IMR-90 (cell line): Measurements from ENCODE around the gene SGCE. TPM values are rescaled to one million over a fixed set of nuclear protein-coding genes. Genes with fewer than 3 reads are reported as not detected.

Source experiments
- ATAC-seq: fragments of 200-7000 bp; cut with Tn5 transposase; 2 replicates; pipeline ENCODE4 v1.9.1; 2020; ENCODE audit warnings: low read depth, mild to moderate bottlenecking, moderate library complexity
- BruUV-seq: library from RNA; stranded (reverse); fragments of 400-500 nt; replicated peaks from 2 replicates; lab custom pipeline; 2021; lab: Mats Ljungman, UMichigan
- CTCF ChIA-PET: fragments of 300-600 bp; formaldehyde crosslinking; extraction: SDS; loops from one replicate; lab custom pipeline; 2021; ENCODE audit warnings: antibody characterized with exemption; lab: Yijun Ruan, JAX
- POLR2A ChIA-PET: fragments of 300-600 bp; sonication (Branson Sonifier 250); formaldehyde crosslinking; loops from one replicate; lab custom pipeline; 2022; ENCODE audit warnings: antibody characterized with exemption; ENCODE audit not compliant: unreplicated experiment; lab: Charles Lee
- DNase-seq: peaks from one replicate; pipeline ENCODE4 v3.0.0; 2013
- H2AFZ ChIP-seq: replicated peaks from 2 replicates; pipeline ENCODE3; 2013; ENCODE audit warnings: low read length, mild to moderate bottlenecking; ENCODE audit not compliant: poor library complexity
- H2AK5ac ChIP-seq: 2 replicates; pipeline ENCODE4 v1.6.1; 2013; ENCODE audit warnings: low read depth, low read length, inconsistent platforms
- H2AK9ac ChIP-seq: replicated peaks from 2 replicates; pipeline ENCODE3; 2013; ENCODE audit warnings: mild to moderate bottlenecking, low read depth, low read length, moderate library complexity; ENCODE audit not compliant: poor library complexity
- H2BK120ac ChIP-seq: 2 replicates; pipeline ENCODE4 v1.6.1; 2013; ENCODE audit warnings: low read depth, low read length, inconsistent platforms
- H2BK15ac ChIP-seq: 3 replicates; pipeline ENCODE4 v1.6.1; 2013; ENCODE audit warnings: low read depth, low read length, inconsistent platforms
- H2BK20ac ChIP-seq: 2 replicates; pipeline ENCODE4 v1.6.1; 2013; ENCODE audit warnings: low read depth, mild to moderate bottlenecking, inconsistent platforms, low read length, moderate library complexity
- H2BK5ac ChIP-seq: 2 replicates; pipeline ENCODE4 v1.6.1; 2013; ENCODE audit warnings: mild to moderate bottlenecking, low read depth, low read length, inconsistent platforms; ENCODE audit not compliant: poor library complexity, severe bottlenecking
- H3K14ac ChIP-seq: replicated peaks from 2 replicates; pipeline ENCODE4 v1.6.1; 2013; ENCODE audit warnings: low read depth, low read length, inconsistent platforms
- H3K18ac ChIP-seq: 2 replicates; pipeline ENCODE4 v1.6.1; 2013; ENCODE audit warnings: low read depth, low read length, control low read depth
- H3K23ac ChIP-seq: 2 replicates; pipeline ENCODE4 v1.6.1; 2013; ENCODE audit warnings: low read depth, low read length, inconsistent platforms
- H3K27ac ChIP-seq: 2 replicates; pipeline ENCODE4 v1.5.1; 2013; ENCODE audit warnings: mild to moderate bottlenecking, control low read depth, low read length; ENCODE audit not compliant: insufficient read depth
- H3K27me3 ChIP-seq: 2 replicates; pipeline ENCODE4 v1.6.1; 2013; ENCODE audit warnings: low read length; ENCODE audit not compliant: control insufficient read depth, insufficient read depth
- H3K36me3 ChIP-seq: 2 replicates; pipeline ENCODE4 v1.6.1; 2013; ENCODE audit warnings: low read length, mixed read lengths; ENCODE audit not compliant: control insufficient read depth, insufficient read depth
- H3K4ac ChIP-seq: 2 replicates; pipeline ENCODE4 v1.6.1; 2013; ENCODE audit warnings: low read depth, low read length, inconsistent platforms
- H3K4me1 ChIP-seq: 2 replicates; pipeline ENCODE4 v1.6.1; 2013; ENCODE audit warnings: low read length, mixed read lengths; ENCODE audit not compliant: control insufficient read depth, insufficient read depth
- H3K4me2 ChIP-seq: 2 replicates; pipeline ENCODE4 v1.6.1; 2013; ENCODE audit warnings: low read depth, mild to moderate bottlenecking, control low read depth, low read length, moderate library complexity
- H3K4me3 ChIP-seq: 2 replicates; pipeline ENCODE4 v1.5.1; 2013; ENCODE audit warnings: low read depth, mild to moderate bottlenecking, control low read depth, low read length, moderate library complexity; ENCODE audit not compliant: insufficient read depth
- H3K56ac ChIP-seq: 2 replicates; pipeline ENCODE4 v1.6.1; 2013; ENCODE audit warnings: low read length, inconsistent platforms; ENCODE audit not compliant: insufficient read depth; ENCODE audit errors: extremely low read depth
- H3K79me1 ChIP-seq, 2 experiments: 2 replicates each; pipeline ENCODE4 v1.6.1; 2013; ENCODE audit warnings: low read length in 2 of 2, inconsistent platforms in 1 of 2, low read depth in 1 of 2
- H3K9ac ChIP-seq: 2 replicates; pipeline ENCODE4 v1.6.1; 2013; ENCODE audit warnings: low read depth, low read length, control low read depth
- H3K9me1 ChIP-seq: 2 replicates; pipeline ENCODE4 v1.6.1; 2013; ENCODE audit warnings: low read length, inconsistent platforms; ENCODE audit not compliant: insufficient read depth
- H3K9me3 ChIP-seq: 2 replicates; pipeline ENCODE4 v1.6.1; 2013; ENCODE audit warnings: low read length; ENCODE audit not compliant: control insufficient read depth, insufficient read depth
- H4K20me1 ChIP-seq: 2 replicates; pipeline ENCODE4 v1.6.1; 2013; ENCODE audit warnings: low read length, inconsistent platforms; ENCODE audit not compliant: insufficient read depth
- H4K5ac ChIP-seq: 2 replicates; pipeline ENCODE4 v1.6.1; 2013; ENCODE audit warnings: mild to moderate bottlenecking, low read depth, low read length, control low read depth
- H4K8ac ChIP-seq, 2 experiments: 2 replicates each; pipeline ENCODE4 v1.6.1; 2013; ENCODE audit warnings: low read depth in 2 of 2, low read length in 2 of 2, control low read depth in 1 of 2, inconsistent platforms in 1 of 2
- H4K91ac ChIP-seq: 2 replicates; pipeline ENCODE4 v1.6.1; 2013; ENCODE audit warnings: low read depth, low read length, inconsistent platforms; ENCODE audit not compliant: insufficient read depth
- BHLHE40 ChIP-seq: fragments of 150-350 bp; IDR thresholded peaks from 2 replicates; pipeline ENCODE4 v1.6.1; 2016; ENCODE audit warnings: mild to moderate bottlenecking, low read depth, low read length
- CEBPB ChIP-seq: IDR thresholded peaks from 2 replicates; pipeline ENCODE4 v1.6.1; 2012; ENCODE audit warnings: low read depth, low read length, improper control_type of control experiment
- CHD1 ChIP-seq: IDR thresholded peaks from 2 replicates; pipeline ENCODE4 v1.6.1; 2012; ENCODE audit warnings: low read depth, low read length, improper control_type of control experiment
- MAFK ChIP-seq: IDR thresholded peaks from 2 replicates; pipeline ENCODE4 v1.6.1; 2012; ENCODE audit warnings: low read depth, low read length, improper control_type of control experiment
- MAZ ChIP-seq: IDR thresholded peaks from 2 replicates; pipeline ENCODE4 v1.6.1; 2012; ENCODE audit warnings: low read depth, mild to moderate bottlenecking, low read length, improper control_type of control experiment, moderate library complexity, borderline replicate concordance
- MXI1 ChIP-seq: IDR thresholded peaks from 2 replicates; pipeline ENCODE4 v1.6.1; 2012; ENCODE audit warnings: low read depth, mild to moderate bottlenecking, low read length, moderate library complexity, borderline replicate concordance
- NFE2L2 ChIP-seq: fragments of 150-350 bp; IDR thresholded peaks from 2 replicates; pipeline ENCODE4 v1.6.1; 2016; ENCODE audit warnings: low read depth, mild to moderate bottlenecking, low read length
- POLR2A ChIP-seq: IDR thresholded peaks from 2 replicates; pipeline ENCODE4 v1.6.1; 2012; ENCODE audit warnings: mild to moderate bottlenecking, low read depth, low read length
- RAD21 ChIP-seq: IDR thresholded peaks from 2 replicates; pipeline ENCODE4 v1.6.1; 2012; ENCODE audit warnings: low read length, improper control_type of control experiment
- SMC3 ChIP-seq: fragments of 150-350 bp; IDR thresholded peaks from 2 replicates; pipeline ENCODE4 v1.6.1; 2016; ENCODE audit warnings: low read depth, mild to moderate bottlenecking, antibody characterized with exemption, low read length, moderate library complexity
- WGBS, 2 experiments: methylation state at CpG; one replicate each; pipeline versions ENCODE4 v1.1.5 to v1.1.7; 2013; ENCODE audit warnings: missing lambda C conversion rate in 2 of 2; ENCODE audit not compliant: insufficient read length in 1 of 2; ENCODE audit errors: extremely low coverage in 2 of 2; 5-methylcytosine and 5-hydroxymethylcytosine counted together
- dilution Hi-C: fragments of 300-500 bp; cut with HindIII; formaldehyde crosslinking; loops from one replicate; pipeline ENCODE4 v1.14.3; 2018; ENCODE audit warnings: low sequenced_read_pairs; ENCODE audit not compliant: unreplicated experiment
- in situ Hi-C: fragments of 300-500 bp; cut with MboI; formaldehyde crosslinking; loops from 3 replicates; pipeline ENCODE4 v1.14.3; 2019; ENCODE audit warnings: low sequenced_read_pairs, inconsistent platforms, mixed read lengths
- intact Hi-C: fragments of 100-400 bp; cut with micrococcal nuclease; formaldehyde crosslinking; loops from 2 replicates; pipeline ENCODE4 v1.10.0; 2022
- polyA plus RNA-seq, 3 experiments: library from polyadenylated mRNA; depleted of rRNA; stranded (reverse); fragments of >200 nt; gene quantifications; 2 replicates each; pipeline ENCODE4 v1.2.3, GENCODE V29; 2012; ENCODE audit warnings: low replicate concordance in 1 of 3
- total RNA-seq: library from RNA; depleted of rRNA; stranded (reverse); fragments of >200 nt; gene quantifications from 2 replicates; pipeline ENCODE4 v1.2.3, GENCODE V29; 2012
- TF ChIP-seq, protein P1 (sequence below): fragments of 150-350 bp; IDR thresholded peaks from 2 replicates; pipeline ENCODE4 v1.6.1; 2016; ENCODE audit warnings: low read depth, mild to moderate bottlenecking, low read length, moderate library complexity, borderline replicate concordance
- TF ChIP-seq, protein P2 (sequence below): fragments of 150-350 bp; IDR thresholded peaks from 2 replicates; pipeline ENCODE4 v1.6.1; 2017; ENCODE audit warnings: mild to moderate bottlenecking, antibody characterized with exemption, low read length, low read depth
- TF ChIP-seq, protein P3 (sequence below): conservative IDR thresholded peaks from 2 replicates; pipeline ENCODE4 v1.5.1; 2012; ENCODE audit warnings: mild to moderate bottlenecking, low read depth, low read length, improper control_type of control experiment

SGCE gene
- total and polyA plus RNA-seq, 2 of the 4 experiments (the other 2 are of a cell fraction): 39.4 to 40.5 TPM

DNA sequence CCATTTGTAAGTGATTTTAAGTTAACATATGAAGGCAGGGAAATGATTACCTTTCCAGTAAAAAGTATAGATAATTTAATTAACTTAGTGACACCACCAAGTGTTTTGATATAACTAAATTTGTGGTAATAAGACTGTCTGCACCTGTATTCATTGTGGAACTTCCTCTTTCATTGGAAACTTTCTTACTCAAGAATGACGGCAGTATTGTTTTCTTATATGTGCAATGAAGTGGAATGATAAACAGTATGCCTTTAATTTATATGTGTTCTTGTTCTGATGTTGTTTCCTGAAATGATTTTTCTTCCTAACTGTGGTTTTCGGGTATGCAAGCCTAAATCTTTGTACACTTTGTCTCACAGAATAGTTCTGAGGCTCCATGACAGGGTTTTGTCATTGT lies 99.9 kb downstream of the SGCE start:
- dilution Hi-C loops: no loop called here
- in situ Hi-C loops: no loop called here
- Histone ChIP-seq H3K9me1 (no peaks in the 10 kb centered on the region), H3K9me3 (no peaks in the 10 kb centered on the region), H3K14ac (no peak overlapping the region), H2BK15ac (no peak overlapping the region), H4K20me1 (no peaks in the 10 kb centered on the region), H2AK5ac (no peak overlapping the region), H3K4me1 (no peaks in the 10 kb centered on the region), H3K56ac (no peak overlapping the region), H3K27me3 (no peaks in the 10 kb centered on the region), H3K18ac (no peak overlapping the region), H4K8ac (no peak overlapping the region), H4K91ac (no peak overlapping the region), H3K79me1 (no peaks in the 10 kb centered on the region), H3K27ac (no peak overlapping the region), H2BK120ac (no peak overlapping the region), H2AFZ (no peak overlapping the region), H3K23ac (no peak overlapping the region), H2BK5ac (no peak overlapping the region), H3K4ac (no peak overlapping the region), H2AK9ac (no peak overlapping the region), H3K9ac (no peak overlapping the region), H3K36me3 (no peaks in the 10 kb centered on the region), H4K5ac (no peak overlapping the region), H3K4me3 (no peak overlapping the region), H3K4me2 (no peak overlapping the region), H2BK20ac (no peak overlapping the region)
- no CpG with 5 or more reads among the region's 2 CpGs for WGBS, 2 experiments
- intact Hi-C loops: no loop called here
- DNase-seq: no peak
- TF ChIP-seq NFE2L2 (no peak), SMC3 (no peak), POLR2A (no peak), MXI1 (no peak), CEBPB (no peak), MAZ (no peak), MAFK (no peak), BHLHE40 (no peak), CHD1 (no peak), RAD21 (no peak)
- TF ChIP-seq, protein P1, sequence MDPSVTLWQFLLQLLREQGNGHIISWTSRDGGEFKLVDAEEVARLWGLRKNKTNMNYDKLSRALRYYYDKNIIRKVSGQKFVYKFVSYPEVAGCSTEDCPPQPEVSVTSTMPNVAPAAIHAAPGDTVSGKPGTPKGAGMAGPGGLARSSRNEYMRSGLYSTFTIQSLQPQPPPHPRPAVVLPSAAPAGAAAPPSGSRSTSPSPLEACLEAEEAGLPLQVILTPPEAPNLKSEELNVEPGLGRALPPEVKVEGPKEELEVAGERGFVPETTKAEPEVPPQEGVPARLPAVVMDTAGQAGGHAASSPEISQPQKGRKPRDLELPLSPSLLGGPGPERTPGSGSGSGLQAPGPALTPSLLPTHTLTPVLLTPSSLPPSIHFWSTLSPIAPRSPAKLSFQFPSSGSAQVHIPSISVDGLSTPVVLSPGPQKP: no peak
- TF ChIP-seq, protein P2, sequence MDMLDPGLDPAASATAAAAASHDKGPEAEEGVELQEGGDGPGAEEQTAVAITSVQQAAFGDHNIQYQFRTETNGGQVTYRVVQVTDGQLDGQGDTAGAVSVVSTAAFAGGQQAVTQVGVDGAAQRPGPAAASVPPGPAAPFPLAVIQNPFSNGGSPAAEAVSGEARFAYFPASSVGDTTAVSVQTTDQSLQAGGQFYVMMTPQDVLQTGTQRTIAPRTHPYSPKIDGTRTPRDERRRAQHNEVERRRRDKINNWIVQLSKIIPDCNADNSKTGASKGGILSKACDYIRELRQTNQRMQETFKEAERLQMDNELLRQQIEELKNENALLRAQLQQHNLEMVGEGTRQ: no peak
- TF ChIP-seq, protein P3, sequence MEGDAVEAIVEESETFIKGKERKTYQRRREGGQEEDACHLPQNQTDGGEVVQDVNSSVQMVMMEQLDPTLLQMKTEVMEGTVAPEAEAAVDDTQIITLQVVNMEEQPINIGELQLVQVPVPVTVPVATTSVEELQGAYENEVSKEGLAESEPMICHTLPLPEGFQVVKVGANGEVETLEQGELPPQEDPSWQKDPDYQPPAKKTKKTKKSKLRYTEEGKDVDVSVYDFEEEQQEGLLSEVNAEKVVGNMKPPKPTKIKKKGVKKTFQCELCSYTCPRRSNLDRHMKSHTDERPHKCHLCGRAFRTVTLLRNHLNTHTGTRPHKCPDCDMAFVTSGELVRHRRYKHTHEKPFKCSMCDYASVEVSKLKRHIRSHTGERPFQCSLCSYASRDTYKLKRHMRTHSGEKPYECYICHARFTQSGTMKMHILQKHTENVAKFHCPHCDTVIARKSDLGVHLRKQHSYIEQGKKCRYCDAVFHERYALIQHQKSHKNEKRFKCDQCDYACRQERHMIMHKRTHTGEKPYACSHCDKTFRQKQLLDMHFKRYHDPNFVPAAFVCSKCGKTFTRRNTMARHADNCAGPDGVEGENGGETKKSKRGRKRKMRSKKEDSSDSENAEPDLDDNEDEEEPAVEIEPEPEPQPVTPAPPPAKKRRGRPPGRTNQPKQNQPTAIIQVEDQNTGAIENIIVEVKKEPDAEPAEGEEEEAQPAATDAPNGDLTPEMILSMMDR: no peak
- CTCF ChIA-PET: no interaction called here
- POLR2A ChIA-PET: no interaction called here
- ATAC-seq: no peak
- BruUV-seq: TSS peak; percentile 60
